HepG2 (cell line): ENCODE data around the gene CHST4. TPM values are rescaled to one million over a fixed set of nuclear protein-coding genes. Genes with fewer than 3 reads are reported as not detected.

Source experiments
- CEBPB ChIP-seq: IDR thresholded peaks from 2 replicates; pipeline ENCODE4 v1.6.1; 2011; ENCODE audit warnings: low read depth, low read length, improper control_type of control experiment, borderline replicate concordance
- ERF ChIP-seq: IDR thresholded peaks from 2 replicates; pipeline ENCODE4 v1.6.1; 2018; ENCODE audit warnings: missing biosample characterization, missing genetic modification reagents
- GMEB1 ChIP-seq: sonication (generic); formaldehyde crosslinking; IDR thresholded peaks from 2 replicates; pipeline ENCODE4 v1.5.1; 2020; ENCODE audit warnings: missing genetic modification reagents, mild to moderate bottlenecking, borderline replicate concordance
- GTF2F1 ChIP-seq: fragments of 150-350 bp; IDR thresholded peaks from 2 replicates; pipeline ENCODE4 v1.6.1; 2014; ENCODE audit warnings: low read length
- KDM6A ChIP-seq: IDR thresholded peaks from 2 replicates; pipeline ENCODE4 v1.6.1; 2016; ENCODE audit warnings: low read depth
- KMT2B ChIP-seq: IDR thresholded peaks from 2 replicates; pipeline ENCODE4 v1.6.1; 2016; ENCODE audit warnings: missing genetic modification reagents, missing compliant biosample characterization
- NR1H2 ChIP-seq: sonication (generic); formaldehyde crosslinking; IDR thresholded peaks from 2 replicates; pipeline ENCODE4 v1.8.1; 2022; ENCODE audit warnings: low read depth, missing genetic modification reagents, borderline replicate concordance
- RNF2 ChIP-seq: fragments of 450-650 bp; conservative IDR thresholded peaks from 2 replicates; pipeline ENCODE4 v1.6.1; 2016; ENCODE audit warnings: low read depth
- SRSF9 ChIP-seq: fragments of 200-400 bp; formaldehyde crosslinking; IDR thresholded peaks from 2 replicates; pipeline ENCODE4 v1.6.1; 2018; ENCODE audit warnings: borderline replicate concordance, mild to moderate bottlenecking, low read depth, low read length; ENCODE audit not compliant: insufficient read depth, poor library complexity, severe bottlenecking
- TOPORS ChIP-seq: sonication (generic); formaldehyde crosslinking; IDR thresholded peaks from 2 replicates; pipeline ENCODE4 v1.8.0; 2023; ENCODE audit warnings: mild to moderate bottlenecking, missing genetic modification reagents
- ZEB1 ChIP-seq: IDR thresholded peaks from 2 replicates; pipeline ENCODE4 v1.6.1; 2012; ENCODE audit warnings: mild to moderate bottlenecking, low read depth, inconsistent platforms; ENCODE audit not compliant: insufficient replicate concordance
- ZNF350 ChIP-seq: sonication (generic); formaldehyde crosslinking; IDR thresholded peaks from 2 replicates; pipeline ENCODE4 v1.4.0; 2020; ENCODE audit warnings: mild to moderate bottlenecking, low read depth, missing genetic modification reagents, borderline replicate concordance
- polyA plus RNA-seq, 8 experiments: library from polyadenylated mRNA; depleted of rRNA in 3 of 8; stranded (reverse) in 7 of 8; unstranded in 1 of 8; fragments of >200 nt; fragmentation: Illumina TruSeq in 4 of 8; extraction: Trizol in 4 of 8; gene quantifications; 2 replicates each; pipeline versions ENCODE4 v1.2.1 to v1.2.3, GENCODE V29; 2011 to 2016; ENCODE audit warnings: low read depth in 4 of 8, missing spikeins in 1 of 8, mixed read lengths in 1 of 8; ENCODE audit not compliant: insufficient read depth in 1 of 8
- total RNA-seq, 5 experiments: library from RNA; depleted of rRNA; stranded (reverse); fragments of >200 nt; fragmentation: Illumina TruSeq; extraction: Trizol; gene quantifications; 2 replicates each; pipeline ENCODE4 v1.2.3, GENCODE V29; 2016; ENCODE audit warnings: low read depth in 1 of 5
- TF ChIP-seq, protein P1 (sequence below): sonication (generic); formaldehyde crosslinking; IDR thresholded peaks from 2 replicates; pipeline ENCODE4; 2020; ENCODE audit warnings: missing genetic modification reagents, mild to moderate bottlenecking, borderline replicate concordance
- TF ChIP-seq, protein P2 (sequence below): sonication (generic); formaldehyde crosslinking; IDR thresholded peaks from 2 replicates; pipeline ENCODE4 v1.4.0; 2020; ENCODE audit warnings: mild to moderate bottlenecking, missing genetic modification reagents
- TF ChIP-seq, protein P3 (sequence below): sonication (generic); formaldehyde crosslinking; IDR thresholded peaks from 2 replicates; pipeline ENCODE4 v1.4.0; 2020; ENCODE audit warnings: low read depth, mild to moderate bottlenecking, missing genetic modification reagents

CHST4 gene
- total and polyA plus RNA-seq, 2 of the 13 experiments (the other 11 are each of a cell fraction or from before 2014, with no cell fraction given): not detected

DNA sequence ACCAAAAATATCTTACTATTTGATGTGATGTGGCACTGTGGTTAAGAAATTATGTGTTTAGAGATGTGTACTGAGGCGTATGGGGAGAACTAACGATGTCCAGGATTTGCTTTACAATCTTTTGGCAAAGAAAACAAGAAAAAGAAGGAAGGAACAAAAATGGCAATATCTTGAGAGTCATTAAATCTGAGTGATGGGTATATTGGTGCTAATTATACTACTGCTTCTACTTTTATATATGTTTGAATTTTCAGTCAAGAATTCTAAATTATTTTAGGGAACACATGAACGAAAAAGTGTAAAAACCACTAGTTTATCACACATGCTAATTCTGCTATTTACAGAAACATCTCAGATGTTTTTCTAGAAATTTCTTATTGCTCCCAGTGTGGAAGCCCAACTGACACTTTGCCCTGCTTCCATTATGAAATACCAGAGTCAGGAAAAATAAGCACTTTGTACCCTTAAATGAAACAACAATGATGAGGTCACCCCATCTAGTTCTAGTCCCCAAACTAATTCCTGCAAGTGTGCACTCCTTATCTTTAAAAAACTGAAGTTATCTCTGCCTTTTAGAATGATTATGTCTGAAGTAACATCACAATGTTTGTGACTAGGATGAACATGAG lies 31.8 kb downstream of the CHST4 start (continued):
- TF ChIP-seq GMEB1 (no peak), KMT2B (no peak), ZEB1 (no peak), SRSF9 (no peak), TOPORS (CRISPR knock-in tag) (no peak), KDM6A (peak; percentile 24; the same call in 1 of the 2 replicates), RNF2 (no peak), ERF (CRISPR knock-in tag) (no peak), NR1H2 (no peak), ZNF350 (CRISPR knock-in tag) (no peak), GTF2F1 (no peak), CEBPB (peak; percentile 26; the same call in 1 of the 2 replicates)
- TF ChIP-seq, protein P1, sequence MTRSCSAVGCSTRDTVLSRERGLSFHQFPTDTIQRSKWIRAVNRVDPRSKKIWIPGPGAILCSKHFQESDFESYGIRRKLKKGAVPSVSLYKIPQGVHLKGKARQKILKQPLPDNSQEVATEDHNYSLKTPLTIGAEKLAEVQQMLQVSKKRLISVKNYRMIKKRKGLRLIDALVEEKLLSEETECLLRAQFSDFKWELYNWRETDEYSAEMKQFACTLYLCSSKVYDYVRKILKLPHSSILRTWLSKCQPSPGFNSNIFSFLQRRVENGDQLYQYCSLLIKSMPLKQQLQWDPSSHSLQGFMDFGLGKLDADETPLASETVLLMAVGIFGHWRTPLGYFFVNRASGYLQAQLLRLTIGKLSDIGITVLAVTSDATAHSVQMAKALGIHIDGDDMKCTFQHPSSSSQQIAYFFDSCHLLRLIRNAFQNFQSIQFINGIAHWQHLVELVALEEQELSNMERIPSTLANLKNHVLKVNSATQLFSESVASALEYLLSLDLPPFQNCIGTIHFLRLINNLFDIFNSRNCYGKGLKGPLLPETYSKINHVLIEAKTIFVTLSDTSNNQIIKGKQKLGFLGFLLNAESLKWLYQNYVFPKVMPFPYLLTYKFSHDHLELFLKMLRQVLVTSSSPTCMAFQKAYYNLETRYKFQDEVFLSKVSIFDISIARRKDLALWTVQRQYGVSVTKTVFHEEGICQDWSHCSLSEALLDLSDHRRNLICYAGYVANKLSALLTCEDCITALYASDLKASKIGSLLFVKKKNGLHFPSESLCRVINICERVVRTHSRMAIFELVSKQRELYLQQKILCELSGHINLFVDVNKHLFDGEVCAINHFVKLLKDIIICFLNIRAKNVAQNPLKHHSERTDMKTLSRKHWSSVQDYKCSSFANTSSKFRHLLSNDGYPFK: no peak
- TF ChIP-seq, protein P2, sequence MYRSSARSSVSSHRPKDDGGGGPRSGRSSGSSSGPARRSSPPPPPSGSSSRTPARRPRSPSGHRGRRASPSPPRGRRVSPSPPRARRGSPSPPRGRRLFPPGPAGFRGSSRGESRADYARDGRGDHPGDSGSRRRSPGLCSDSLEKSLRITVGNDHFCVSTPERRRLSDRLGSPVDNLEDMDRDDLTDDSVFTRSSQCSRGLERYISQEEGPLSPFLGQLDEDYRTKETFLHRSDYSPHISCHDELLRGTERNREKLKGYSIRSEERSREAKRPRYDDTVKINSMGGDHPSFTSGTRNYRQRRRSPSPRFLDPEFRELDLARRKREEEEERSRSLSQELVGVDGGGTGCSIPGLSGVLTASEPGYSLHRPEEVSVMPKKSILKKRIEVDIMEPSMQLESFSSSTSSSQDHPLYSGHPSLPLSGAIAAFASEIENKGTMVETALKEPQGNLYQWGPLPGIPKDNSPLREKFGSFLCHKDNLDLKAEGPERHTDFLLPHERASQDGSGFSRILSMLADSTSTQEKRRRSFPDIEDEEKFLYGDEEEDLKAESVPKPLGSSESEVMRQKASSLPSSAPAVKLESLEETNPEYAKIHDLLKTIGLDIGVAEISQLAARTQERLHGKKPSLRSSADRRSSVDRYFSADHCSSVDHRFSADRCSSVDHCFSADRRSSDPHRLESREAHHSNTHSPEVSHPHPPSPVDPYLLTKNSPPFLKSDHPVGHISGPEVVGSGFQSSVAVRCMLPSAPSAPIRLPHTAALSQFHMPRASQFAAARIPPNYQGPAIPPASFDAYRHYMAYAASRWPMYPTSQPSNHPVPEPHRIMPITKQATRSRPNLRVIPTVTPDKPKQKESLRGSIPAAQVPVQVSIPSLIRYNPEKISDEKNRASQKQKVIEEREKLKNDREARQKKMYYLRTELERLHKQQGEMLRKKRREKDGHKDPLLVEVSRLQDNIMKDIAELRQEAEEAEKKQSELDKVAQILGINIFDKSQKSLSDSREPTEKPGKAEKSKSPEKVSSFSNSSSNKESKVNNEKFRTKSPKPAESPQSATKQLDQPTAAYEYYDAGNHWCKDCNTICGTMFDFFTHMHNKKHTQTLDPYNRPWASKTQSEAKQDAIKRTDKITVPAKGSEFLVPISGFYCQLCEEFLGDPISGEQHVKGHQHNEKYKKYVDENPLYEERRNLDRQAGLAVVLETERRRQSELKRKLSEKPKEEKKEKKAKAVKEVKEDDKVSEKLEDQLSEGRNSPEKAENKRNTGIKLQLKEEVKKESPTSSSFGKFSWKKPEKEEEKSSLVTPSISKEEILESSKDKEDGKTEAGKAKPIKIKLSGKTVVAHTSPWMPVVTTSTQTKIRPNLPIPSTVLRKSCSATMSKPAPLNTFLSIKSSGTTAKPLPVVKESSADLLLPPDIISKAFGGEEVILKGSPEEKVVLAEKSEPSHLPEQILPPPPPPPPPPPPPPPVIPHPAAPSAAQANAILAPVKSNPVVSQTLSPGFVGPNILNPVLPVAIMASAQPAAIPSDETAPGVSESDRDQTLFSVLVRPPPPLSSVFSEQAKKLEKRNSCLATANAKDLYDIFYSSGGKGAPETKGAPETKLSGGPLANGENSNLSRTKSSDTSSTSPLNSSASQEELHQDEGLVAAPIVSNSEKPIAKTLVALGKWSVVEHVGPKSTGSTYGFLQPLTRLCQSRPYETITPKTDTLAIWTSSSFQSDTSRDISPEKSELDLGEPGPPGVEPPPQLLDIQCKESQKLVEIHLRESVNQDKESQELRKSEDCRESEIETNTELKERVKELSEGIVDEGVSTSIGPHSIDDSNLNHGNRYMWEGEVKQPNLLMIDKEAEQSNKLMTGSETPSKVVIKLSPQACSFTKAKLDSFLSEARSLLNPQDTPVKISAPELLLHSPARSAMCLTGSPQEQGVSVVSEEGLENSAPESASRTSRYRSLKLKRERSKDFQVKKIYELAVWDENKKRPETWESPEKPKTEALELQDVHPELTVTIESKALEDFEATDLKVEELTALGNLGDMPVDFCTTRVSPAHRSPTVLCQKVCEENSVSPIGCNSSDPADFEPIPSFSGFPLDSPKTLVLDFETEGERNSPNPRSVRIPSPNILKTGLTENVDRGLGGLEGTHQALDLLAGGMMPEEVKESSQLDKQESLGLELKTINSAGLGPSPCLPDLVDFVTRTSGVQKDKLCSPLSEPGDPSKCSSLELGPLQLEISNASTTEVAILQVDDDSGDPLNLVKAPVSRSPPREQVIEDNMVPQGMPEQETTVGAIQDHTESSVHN (CRISPR knock-in tag): no peak
- TF ChIP-seq, protein P3, sequence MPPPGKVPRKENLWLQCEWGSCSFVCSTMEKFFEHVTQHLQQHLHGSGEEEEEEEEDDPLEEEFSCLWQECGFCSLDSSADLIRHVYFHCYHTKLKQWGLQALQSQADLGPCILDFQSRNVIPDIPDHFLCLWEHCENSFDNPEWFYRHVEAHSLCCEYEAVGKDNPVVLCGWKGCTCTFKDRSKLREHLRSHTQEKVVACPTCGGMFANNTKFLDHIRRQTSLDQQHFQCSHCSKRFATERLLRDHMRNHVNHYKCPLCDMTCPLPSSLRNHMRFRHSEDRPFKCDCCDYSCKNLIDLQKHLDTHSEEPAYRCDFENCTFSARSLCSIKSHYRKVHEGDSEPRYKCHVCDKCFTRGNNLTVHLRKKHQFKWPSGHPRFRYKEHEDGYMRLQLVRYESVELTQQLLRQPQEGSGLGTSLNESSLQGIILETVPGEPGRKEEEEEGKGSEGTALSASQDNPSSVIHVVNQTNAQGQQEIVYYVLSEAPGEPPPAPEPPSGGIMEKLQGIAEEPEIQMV (CRISPR knock-in tag): no peak
